HG03175 (cell line): ENCODE results near the gene HSPG2.

Experiments used
- ATAC-seq: cut with Tn5 transposase; IDR thresholded peaks from one replicate; pipeline ENCODE4 v1.9.1; 2021; ENCODE audit warnings: mild to moderate bottlenecking, moderate library complexity; ENCODE audit not compliant: unreplicated experiment

The HSPG2 gene

DNA sequence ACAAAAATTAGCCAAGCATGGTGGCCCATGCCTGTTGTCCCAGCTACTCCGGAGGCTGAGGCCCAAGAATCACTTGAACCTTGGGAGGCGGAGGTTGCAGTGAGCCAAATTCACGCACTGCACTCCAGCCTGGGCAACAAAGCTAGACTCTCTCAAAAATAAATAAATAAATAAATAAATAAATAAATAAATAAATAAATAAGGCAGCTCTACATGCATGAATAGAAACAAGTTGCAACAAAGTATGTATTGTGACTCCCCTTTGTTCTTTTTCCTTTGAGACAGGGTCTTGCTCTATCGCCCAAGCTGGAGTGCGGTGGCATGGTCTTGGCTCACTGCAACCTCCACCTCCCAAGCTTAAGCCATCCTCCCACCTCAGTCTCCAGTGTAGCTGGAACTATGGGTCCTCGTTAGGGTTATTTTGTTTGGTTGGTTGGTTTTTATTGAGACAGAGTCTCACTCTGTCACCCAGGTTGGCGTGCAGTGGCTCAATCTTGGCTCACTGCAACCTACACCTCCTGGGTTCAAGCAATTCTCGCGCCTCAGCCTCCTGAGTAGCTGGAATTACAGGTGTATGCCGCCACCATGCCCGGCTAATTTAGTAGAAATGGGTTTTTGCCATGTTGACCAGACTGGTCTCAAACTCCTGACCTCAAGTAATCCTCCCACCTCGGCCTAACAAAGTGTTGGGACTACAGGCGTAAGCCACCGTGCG is 162.1 kb downstream of the HSPG2 start:
- ATAC-seq: no peak

DNA sequence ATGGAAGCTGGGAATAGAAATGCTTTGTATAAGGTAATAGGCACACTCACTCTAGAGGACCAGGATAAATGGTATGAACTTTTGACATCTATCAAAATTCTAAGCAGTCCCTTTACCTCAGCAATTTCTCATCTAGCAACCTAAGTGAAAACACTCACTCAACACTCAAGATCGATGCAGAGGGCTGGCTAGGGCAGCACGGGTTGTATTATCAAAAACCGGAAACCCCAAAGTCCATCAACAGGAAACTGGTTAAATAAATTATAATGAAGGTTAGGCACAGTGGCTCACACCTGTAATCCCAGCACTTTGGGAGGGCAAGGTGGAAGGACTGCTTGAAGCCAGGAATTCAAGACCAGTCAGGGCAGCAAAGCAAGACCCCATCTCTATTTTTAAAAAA is 163.5 kb downstream of the HSPG2 start:
- peak; percentile 67 for ATAC-seq
